ENCODE data around the gene RNF186.

GRCh38 chr1:19774180-19774785 is 40.8 kb downstream of the RNF186 start:
- TF ChIP-seq, protein P1, sequence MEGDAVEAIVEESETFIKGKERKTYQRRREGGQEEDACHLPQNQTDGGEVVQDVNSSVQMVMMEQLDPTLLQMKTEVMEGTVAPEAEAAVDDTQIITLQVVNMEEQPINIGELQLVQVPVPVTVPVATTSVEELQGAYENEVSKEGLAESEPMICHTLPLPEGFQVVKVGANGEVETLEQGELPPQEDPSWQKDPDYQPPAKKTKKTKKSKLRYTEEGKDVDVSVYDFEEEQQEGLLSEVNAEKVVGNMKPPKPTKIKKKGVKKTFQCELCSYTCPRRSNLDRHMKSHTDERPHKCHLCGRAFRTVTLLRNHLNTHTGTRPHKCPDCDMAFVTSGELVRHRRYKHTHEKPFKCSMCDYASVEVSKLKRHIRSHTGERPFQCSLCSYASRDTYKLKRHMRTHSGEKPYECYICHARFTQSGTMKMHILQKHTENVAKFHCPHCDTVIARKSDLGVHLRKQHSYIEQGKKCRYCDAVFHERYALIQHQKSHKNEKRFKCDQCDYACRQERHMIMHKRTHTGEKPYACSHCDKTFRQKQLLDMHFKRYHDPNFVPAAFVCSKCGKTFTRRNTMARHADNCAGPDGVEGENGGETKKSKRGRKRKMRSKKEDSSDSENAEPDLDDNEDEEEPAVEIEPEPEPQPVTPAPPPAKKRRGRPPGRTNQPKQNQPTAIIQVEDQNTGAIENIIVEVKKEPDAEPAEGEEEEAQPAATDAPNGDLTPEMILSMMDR (IDR thresholded peaks at IDR 0.05; ENCODE audit: low read depth, low read length, missing input control), result no peak
- TF ChIP-seq EGR1 (IDR thresholded peaks at IDR 0.05; ENCODE audit: low read depth in 2 of 2) (no peak), TAF1 (conservative IDR thresholded peaks at IDR 0.05) (no peak), JUND (IDR thresholded peaks at IDR 0.05) (no peak), GABPA (IDR thresholded peaks at IDR 0.05 in 1 of 2, conservative IDR thresholded peaks at IDR 0.05 in 1 of 2) (no peak), RAD21 (IDR thresholded peaks at IDR 0.05) (no peak), FOXA1 (IDR thresholded peaks at IDR 0.05) (no peak), YY1 (IDR thresholded peaks at IDR 0.05) (no peak), HNF4G (IDR thresholded peaks at IDR 0.05) (no peak), SP1 (IDR thresholded peaks at IDR 0.05) (no peak), FOXA2 (IDR thresholded peaks at IDR 0.05) (no peak), RXRA (IDR thresholded peaks at IDR 0.05) (no peak)
- TF ChIP-seq, protein P2, sequence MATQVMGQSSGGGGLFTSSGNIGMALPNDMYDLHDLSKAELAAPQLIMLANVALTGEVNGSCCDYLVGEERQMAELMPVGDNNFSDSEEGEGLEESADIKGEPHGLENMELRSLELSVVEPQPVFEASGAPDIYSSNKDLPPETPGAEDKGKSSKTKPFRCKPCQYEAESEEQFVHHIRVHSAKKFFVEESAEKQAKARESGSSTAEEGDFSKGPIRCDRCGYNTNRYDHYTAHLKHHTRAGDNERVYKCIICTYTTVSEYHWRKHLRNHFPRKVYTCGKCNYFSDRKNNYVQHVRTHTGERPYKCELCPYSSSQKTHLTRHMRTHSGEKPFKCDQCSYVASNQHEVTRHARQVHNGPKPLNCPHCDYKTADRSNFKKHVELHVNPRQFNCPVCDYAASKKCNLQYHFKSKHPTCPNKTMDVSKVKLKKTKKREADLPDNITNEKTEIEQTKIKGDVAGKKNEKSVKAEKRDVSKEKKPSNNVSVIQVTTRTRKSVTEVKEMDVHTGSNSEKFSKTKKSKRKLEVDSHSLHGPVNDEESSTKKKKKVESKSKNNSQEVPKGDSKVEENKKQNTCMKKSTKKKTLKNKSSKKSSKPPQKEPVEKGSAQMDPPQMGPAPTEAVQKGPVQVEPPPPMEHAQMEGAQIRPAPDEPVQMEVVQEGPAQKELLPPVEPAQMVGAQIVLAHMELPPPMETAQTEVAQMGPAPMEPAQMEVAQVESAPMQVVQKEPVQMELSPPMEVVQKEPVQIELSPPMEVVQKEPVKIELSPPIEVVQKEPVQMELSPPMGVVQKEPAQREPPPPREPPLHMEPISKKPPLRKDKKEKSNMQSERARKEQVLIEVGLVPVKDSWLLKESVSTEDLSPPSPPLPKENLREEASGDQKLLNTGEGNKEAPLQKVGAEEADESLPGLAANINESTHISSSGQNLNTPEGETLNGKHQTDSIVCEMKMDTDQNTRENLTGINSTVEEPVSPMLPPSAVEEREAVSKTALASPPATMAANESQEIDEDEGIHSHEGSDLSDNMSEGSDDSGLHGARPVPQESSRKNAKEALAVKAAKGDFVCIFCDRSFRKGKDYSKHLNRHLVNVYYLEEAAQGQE (IDR thresholded peaks at IDR 0.05), result no peak
- TF ChIP-seq, protein P3, sequence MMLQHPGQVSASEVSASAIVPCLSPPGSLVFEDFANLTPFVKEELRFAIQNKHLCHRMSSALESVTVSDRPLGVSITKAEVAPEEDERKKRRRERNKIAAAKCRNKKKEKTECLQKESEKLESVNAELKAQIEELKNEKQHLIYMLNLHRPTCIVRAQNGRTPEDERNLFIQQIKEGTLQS (IDR thresholded peaks at IDR 0.05), result no peak
